Activated CD4-positive, alpha-beta T cell treated with anti-CD3 and anti-CD28 coated beads, Interleukin-2, amount 50 U/mL, for 4 hours (primary cell): ENCODE measurements around the gene MATR3.
A peak's percentile ranks its signal among the peaks of the same experiment; 100 is the strongest.

ENCODE experiments used
- DNase-seq, 2 experiments: peaks; one replicate each; pipeline ENCODE4 v3.0.0-alpha.2; 2020

The MATR3 gene

DNA sequence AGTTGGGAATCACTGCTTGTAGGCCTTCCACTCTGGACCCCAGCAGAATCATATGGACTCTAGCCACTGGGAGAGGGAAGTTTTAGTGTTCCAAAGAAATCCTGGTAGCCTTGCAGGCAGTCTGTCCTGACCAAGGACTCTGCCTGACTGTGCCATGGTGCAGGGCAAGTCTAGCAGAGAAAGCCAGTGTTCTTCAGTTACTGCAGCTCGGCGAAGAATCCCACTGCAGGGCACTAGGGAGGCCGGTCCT lies 20.3 kb upstream of the MATR3 start:
- DNase-seq = no peak

DNA sequence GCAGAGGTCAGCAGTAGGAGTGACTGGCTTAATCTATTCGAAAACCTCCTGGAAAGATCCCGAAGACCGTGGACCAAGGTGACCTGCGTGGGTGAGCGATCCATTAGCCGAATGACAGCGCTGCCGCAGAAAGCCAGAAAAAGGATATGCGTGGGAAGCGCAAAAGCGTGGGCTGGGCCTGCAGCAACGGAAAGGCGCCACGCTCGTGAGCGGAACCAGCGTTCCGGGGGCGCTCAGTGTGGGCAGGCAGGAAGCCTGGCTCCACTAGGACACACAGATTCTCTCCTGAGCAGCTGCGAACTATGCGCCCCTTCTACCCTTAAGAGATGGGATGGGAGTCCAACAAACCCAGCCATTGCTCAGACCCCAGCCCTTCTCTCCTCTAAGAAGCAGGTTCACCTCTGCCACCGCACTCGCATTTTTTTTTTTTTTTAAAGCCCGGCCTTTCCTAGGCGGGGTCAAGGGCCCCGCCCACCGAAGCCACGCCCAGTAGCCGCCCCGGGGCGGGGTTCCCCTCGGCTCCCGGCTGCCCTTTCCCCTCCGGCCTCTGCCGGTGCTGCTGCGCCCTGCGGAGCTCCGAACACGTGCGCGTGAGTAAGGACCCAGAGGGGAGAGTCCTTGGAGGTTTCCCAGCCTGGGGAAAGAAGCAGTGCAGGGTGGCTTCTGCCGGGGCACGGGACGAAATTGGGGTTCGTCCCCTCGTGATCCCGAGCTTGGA lies 19.8 kb upstream of the MATR3 start:
- peak; percentile 77 to 81 for DNase-seq

DNA sequence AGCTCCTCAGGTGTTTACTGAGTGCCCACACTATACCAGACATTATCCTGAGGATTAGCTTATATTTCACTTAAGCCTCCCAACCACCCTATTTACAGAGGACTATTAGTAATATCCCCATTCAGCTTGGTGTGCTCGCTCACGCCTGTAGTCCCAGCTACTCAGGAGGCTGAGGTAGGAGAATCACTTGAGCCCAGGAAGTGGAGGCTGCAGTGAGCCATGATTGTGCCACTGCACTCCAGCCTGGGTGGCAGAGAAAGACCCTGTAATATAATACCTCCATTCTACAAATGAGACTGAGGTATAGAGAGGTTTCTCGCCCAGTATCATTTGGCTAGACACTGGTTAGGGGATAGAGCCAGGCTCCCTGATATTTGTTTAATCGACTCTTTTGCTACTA lies 18.0 kb upstream of the MATR3 start:
- no peak for DNase-seq

DNA sequence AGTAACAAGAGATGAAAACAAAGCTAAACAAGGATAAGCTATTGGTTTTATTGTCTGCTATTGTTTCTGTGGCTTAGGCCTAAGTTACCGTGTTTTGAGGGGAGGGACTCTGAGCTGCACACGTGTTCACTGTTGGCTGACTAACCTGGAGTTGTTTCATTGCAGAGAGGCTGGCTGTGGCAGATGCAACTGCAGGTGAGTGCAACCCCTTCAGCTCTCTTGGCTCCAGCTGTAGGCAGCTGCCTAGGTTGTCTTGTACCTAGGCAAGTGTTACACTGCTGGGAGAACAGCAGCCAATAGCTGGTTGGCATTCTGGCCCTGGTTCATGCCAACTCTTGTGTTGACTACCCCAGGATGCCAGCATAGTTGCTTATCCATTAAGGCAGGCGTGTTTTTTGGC lies 17.6 kb upstream of the MATR3 start:
- DNase-seq = no peak

DNA sequence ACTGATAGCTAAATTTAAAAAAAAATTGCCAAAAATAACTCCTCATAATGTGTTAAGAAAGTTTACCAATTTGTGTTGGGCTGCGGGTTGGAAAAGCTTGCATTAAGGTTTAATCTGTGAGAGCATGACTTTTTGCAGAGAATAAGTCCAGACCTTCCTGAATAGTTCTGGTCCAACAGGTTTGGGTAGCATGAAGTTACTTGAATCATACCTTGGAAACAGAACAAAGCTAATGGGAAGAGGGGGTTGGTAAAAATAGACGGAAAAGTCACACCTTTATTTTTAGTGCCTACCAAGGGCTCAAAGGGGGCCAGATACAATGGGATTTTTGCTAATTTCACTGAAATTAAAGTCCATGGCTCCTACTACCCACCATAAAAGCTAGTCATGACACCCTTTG lies 17.1 kb upstream of the MATR3 start:
- DNase-seq = no peak

DNA sequence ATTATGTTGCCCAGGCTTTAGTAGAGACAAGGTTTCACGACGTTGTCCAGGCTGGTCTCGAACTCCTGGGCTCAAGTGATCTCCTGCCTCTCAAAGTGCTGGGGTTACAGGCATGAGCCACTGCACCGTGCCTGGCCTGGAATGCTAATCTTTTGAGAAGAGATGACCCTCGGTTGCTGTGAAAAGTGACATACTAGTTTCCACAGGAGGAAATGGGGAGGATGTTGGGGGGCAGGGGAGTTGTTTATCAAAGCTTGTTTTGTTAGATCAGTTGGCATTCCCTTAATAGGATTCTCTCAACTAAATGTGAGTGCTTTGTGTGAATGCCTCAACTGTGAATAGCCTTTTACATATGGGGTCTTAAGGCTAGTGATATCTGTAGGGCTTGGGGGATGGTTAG lies 16.4 kb upstream of the MATR3 start:
- DNase-seq = no peak

DNA sequence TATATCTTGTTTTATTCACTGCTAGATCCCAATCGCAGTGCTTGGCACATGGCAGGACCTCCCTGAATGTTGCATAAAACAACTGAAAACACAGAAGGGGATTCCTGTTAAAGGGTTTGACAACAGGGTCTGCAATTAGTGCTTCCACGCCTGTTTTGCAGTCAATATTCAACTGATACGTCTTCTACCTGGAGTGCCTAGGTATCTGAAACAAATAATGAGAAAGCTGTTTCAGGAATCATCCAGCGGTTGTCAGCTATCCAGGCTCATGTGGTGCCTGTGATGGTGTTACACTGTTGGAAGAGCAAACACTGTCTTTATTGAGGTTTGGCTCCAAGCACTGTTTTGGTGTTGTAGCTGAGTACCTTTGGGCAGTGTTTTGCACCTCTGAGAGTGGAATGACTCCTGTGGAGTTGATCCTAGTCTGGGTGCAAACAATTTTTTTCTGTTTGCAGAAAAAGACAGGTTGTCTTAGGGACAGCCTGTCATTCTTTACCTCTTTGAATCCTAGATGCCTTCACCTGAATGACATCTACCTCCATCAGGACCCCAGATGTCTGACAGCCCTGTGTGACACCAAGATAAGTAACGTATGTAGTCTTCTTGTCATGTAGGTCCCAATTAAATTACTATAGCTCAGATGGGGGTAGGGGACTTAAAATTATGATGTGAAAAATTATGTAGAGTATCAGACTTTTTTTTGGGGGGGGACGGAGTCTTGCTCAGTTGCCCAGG lies 14.8 kb upstream of the MATR3 start:
- no peak for DNase-seq

DNA sequence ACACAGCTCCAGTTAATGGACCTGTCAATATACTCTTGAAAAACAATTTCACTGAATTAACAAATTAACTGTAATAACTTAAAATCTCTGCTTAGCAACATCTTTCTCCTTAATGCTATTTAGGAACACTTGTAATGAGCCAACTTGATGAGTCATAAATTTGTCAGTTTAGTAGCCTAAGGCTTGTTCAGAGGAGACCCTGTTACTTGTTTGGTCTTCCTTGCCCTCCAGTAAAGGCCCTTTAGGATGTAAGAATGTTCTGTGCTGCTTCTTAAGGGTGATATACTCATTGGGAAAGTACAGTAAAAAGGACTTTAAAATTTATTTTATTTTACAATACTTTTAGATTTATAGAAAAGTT lies 11.4 kb upstream of the MATR3 start:
- DNase-seq = no peak

DNA sequence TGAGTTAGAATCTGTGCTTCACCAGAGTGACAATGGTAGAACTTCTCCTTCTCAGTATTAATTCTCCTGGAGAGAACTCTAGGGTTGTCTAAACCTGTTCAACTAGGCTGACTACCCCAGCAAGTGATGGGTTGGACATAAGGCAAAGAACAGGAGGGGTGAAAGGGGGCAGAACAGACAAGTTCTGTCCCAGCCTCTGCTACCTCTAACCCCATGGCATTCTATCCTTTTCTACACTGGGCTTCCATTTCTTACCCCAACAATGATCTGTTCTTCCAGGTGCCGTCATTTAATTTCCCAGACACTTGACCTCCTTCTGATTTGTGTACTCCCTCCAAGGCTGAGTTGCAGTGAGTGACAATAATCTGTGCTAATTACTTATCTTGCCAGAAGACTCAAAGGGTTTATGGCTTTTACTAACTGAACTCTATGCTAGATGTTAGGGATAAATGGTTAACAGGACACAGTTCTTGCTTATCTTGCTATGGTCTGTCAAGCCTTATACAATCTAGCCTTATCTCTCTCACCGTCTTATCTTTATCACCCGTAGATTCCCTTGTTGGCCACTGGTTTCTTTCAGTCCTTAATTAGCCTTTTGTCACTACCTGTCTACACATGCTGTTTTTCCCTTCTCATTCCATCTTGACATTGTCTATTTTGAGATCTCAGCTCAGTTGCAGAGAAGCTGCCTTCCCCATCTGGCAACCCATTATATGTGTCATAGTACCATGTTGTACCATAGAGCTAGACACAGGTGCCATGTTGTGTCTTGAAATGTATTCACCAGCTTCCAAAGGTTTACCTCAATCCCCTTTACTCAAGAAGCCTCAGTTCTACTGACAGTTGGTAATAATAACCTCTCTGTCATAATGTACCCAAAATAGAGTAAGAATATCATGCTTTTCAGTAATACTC lies 10.0 kb upstream of the MATR3 start:
- no peak for DNase-seq

DNA sequence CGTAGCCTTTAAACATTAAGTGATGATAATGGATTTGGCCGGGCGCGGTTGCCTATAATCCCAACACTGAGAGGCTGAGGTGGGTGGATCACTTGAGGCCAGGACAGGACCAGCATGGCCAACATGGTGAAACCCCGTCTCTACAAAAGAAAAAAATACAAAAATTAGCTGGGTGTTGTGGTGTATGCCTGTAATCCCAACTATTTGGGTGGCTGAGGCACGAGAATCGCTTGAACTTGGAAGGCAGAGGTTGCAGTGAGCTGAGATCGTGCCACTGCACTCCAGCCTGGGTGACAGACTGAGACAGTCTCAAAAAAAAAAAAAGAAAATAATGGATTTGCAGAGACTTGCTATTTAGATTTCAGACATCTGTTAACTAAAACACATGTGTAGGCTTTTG lies 9.2 kb upstream of the MATR3 start:
- no peak for DNase-seq

DNA sequence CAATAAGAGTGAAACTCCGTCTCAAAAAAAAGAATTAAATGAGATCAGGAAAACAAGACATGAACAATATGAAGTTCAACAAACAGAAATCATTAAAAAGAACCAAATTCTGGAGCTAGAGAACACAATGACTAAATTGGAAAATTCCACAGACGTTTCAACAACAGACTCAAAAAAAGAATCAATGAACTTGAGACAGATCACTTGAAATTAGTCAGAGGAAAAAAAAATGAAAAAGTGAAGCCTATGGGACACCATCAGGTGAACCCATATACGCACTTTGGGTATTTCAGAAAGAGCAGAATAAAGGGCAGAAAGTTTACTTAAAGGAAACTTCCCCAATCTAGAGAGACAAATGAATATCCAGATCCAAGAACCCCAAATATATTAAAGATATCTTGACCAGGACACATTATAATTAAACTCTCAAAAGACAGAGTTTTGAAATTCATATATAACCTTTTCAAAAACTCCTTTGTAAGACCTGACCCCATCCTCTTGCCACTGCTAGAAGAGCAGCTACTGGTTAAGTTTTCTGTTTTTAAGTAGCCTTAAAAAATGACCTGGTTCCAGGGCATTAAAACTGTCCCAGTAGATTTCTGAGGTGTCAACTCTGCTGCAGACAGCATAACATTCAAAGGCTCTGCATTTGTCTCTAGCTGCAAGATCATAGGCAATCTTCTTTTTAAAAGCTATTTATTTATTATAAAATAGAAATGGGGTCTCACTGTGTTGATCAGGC lies 7.7 kb upstream of the MATR3 start:
- no peak for DNase-seq

DNA sequence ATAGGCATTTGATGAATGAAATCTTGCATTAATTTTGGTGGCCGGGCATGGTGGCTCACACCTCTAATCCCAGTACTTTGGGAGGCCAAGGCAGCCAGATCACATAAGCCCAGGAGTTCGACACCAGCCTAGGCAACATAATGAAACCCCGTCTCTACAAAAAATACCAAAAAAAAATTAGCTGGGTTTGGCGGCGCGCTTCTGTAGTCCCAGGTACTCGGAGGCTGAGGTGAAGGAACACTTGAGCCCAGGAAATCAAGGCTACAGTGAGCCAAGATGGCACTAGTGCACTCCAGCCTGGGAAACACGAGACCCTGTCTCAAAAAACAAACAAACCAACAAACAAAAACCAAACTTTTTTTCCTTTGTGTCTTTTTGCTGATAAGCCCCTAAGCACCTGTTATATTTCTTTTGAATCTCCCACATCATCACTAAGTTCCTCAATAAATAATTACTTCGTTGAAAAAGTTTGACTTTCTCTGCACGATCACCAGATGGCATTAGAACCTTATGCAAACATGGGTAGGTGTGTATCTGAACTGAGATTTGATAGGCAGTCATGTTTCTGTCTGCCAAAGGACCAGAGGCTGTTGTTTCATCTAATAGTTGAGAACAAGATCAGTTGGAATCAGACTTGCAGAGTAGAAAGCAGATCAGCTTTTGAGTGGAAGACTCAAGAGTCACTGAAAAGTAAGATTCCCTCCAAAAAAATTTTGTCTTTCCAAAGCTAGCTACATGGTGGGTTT lies 5.5 kb upstream of the MATR3 start:
- no peak for DNase-seq

DNA sequence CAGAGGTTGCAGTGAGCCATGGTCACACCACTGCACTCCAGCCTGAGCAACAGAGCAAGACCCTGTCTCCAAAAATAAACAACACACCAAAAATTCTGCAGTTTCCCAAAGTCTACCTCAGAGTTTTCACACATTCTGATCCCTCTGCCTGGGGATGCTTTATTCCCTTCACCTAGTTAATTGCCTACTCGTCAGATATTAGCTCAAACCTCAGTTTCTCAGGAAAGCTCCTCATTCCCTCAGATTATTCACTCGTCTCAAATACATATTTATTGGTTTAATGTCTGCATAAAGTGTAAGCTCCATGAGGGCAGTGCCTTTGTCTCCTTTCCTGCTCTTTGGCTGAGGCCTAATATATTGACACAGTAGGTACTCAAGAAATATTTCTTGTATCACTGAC lies 2.5 kb upstream of the MATR3 start:
- DNase-seq = no peak

DNA sequence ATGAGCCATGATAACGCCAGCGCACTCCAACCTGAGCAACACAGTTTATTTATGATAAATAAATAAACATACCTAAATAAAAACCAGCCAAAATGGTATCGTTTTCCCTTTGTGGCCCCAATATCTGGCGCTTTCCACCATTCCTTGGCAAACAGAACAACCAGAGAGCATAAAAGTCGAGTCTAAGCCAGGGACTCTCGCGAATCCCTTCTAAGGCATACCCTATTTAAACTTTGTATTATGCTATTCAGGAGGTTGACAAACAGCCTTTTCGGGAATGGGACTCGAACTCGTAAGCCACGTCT lies 386 bp upstream of the MATR3 start:
- no peak for DNase-seq

DNA sequence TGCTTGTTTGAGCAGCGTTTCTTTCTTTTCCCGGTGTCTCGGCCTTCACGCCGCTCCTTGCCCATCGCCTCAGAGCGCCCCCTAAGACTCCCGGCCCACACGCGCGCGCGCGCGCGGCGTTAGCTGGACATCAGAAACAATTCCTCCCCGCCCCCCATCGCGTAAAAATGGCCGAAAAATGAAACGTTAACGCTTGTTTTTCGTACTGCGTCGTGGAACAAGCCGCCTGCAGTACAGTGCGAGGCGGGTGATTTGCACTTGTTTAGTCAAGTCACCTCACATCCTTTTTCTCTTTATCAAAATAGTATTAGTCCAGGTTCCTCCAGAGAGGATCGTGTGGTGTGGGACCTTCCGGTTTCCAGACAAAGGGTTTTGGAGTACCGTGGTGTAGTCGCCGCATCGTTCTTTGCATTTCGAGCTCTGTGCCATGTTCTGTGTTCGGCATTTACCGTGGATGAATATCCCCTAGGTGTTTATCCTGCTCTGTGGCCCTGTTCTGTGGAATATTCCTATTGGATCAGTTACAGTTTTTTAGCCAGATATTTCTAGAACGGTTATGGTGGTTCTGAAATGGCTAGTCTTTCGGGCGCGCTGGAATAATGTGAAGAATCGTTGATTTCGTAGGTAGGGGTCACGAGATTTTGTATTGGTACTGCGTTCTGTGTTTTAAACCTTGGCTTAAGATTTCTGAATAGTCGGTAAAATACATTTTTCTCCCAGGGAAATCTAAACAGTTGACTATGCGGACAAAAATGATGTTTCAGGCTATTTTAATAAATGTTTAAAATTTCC lies 1.0 kb downstream of the MATR3 start:
- peak; percentile 44 to 45 for DNase-seq

DNA sequence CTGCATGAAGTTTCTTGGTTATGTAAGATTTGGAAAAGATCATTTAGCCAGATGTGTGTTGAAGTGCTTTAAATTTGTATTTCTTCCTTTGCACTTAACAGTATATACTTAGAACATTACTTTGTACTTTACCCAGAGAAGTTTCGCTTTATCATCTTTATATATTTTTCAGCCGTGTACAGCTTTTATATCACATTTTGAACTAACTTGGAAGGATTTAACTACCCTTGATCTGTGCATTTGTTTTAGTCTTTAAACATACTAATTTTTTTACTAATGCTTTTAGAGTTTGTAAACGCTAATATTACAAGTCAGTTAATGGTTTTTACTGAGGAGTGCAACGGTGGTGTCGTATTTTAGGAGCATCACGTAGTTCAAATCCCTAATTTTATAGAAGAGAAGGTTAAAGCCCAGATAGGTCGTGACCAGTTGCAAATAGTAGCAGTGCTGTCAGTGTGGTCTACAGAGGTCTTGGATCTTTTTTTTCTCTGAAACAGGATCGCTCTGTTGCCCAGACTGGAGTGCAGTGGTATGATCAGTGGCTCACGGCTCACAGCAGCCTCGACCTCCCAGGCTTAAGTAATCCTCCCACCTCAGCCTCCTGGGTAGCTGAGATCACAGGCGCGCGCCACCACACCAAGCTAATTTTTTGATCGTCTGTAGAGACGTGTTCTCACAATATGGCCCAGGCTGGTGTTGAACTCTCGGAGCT lies 2.0 kb downstream of the MATR3 start:
- DNase-seq = no peak

DNA sequence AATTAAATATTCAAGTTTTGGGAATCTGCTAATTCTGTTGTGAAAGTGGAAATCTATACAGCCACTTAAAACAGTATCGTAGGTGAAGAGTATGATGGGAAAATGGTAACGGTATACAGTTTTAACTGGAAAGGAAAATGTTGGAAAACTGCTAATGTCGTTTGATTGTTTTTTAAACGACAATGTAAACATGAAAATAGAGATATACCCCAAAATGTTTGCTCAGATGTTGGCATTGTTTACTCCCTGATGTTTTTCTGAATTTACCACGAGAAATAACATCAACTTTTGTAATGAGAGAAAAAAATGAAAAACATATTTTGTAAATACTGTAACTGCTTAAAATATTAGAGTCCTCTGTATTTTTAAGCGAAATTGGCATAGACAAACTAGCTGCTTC lies 2.7 kb downstream of the MATR3 start:
- no peak for DNase-seq

DNA sequence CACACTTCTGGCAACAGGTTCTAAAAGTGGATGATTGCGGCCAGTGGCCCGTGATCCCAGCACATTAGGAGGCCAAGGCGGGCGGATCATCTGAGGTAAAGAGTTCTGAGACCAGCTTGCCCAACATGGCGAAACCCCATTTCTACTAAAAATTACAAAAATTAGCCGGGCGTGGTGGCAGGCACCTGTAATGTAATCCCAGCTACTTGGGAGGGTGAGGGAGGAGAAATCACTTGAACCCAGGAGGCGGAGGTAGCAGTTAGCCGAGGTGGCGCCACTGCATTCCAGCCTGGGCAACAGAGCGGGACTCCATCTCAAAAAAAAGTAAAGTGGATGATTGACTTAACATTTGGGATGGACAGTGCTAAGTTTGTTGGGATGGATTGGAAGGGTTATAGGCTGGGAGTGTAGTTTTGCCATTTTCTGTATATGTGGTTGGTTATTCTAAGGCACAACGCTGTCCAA lies 3.4 kb downstream of the MATR3 start:
- DNase-seq = no peak

DNA sequence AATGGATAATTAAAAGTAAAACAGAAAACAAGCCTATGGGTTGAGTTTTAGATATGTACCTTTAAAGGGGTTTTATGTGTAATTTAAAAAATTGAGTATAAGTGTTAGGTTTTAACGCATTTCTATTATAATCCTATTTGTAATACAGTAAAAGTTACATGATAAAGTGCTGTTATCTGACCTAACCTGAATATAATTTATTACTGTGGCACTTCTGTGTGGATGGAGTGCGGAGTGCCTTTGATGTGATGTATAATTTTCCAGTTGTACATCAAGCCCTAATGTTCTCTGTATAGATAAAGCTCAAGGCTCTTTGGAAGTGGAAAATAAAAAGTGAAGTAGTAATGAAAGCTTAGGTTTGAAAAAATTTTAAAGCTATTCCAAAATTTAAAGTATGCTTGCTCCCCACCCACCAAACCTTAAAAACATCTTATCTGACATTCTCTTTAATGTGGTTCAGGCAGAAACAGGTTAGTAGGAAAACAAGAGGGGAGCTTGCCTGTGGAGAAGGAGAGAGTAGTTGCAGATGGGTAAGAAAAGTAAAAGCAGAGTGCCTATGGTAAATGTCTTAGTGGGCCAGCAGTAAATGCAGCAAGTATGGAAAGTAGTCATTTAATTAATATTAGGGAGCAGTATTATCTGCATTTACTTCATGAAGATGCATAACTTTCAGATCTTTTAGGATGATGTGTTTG lies 4.0 kb downstream of the MATR3 start:
- DNase-seq = no peak

DNA sequence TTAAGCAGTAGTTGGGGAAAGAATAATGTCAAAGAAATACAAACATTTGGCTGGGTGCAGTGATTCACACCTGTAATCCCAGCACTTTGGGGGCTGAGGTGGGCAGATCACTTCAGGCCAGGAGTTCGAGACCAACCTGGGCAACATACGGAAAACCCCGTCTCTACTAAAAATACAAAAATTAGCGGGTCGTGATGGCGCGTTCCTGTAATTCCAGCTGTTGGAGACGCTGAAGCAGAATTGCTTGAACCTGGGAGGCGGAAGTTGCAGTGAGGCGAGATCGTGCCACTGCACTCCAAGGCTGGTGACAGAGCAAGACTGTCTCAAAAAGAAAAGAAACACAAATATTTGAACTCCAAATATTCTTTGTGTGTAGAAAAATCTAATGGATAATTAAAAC lies 4.7 kb downstream of the MATR3 start:
- DNase-seq = no peak

DNA sequence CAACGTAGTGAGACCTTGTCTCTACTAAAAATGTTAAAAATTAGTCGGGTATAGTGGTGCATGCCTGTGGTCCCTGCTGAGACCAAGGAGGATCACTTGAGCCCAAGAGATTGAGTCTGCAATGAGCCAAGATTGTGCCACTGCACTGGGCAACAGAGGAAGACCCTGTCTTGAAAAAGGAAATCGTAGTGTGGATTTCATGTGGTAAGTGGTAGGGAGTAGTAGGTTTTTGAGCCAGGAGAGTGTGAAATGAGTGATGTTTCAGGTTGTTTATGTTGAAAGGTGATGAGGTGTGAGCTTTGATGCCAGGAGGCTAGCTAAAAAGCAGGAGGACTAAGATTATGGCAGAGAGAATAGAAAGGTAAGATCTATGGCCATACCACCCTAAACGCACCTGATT lies 5.9 kb downstream of the MATR3 start:
- no peak for DNase-seq
